Measurements from ENCODE around the gene ENOX2. TPM values are rescaled to one million over a fixed set of nuclear protein-coding genes. Genes with fewer than 3 reads are reported as not detected.
"Not testable (repeated sequence)": the region's sequence is repeated elsewhere in the genome, so short reads cannot be mapped to it uniquely, and the experiment has no call there.

ENOX2 gene
- polyA plus RNA-seq, 1 donor (not counting 4 experiments of a cell fraction or from before 2014, with no cell fraction given), result 24.5 TPM

DNA sequence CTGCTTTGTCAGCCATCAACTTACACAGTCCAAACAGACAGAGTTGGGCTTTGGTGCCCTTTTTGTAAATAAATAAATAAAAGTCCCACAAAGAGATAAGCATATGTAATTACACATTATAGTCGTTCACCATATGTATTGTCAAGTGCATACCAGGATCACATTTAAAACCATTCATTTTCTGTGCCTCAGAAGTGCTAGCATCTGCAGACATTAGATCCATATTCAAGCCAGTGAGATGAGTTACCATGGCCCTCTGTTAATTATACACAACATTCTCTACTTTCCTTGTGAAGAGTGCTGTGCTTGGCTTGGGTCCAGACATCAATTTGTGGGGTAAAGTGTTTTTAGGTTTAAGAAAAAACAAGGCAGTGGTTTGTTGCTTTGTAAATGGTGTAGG lies 76.8 kb downstream of the ENOX2 start:
- DNase-seq (ENCODE audit: low read depth, low spot score) (no peak), FAIRE-seq (no peak)
- H3K79me2 ChIP-seq (ENCODE audit: control insufficient read depth, insufficient read depth, low read length), result no peaks in the 10 kb centered on the region
- no peaks in the 10 kb centered on the region for H3K9me1 ChIP-seq (ENCODE audit: control insufficient read depth, extremely low read depth, insufficient read depth, low read length)
- H3K9me3 ChIP-seq (ENCODE audit: control insufficient read depth, low read depth, low read length), result no peaks in the 10 kb centered on the region
- TF ChIP-seq, protein P1, sequence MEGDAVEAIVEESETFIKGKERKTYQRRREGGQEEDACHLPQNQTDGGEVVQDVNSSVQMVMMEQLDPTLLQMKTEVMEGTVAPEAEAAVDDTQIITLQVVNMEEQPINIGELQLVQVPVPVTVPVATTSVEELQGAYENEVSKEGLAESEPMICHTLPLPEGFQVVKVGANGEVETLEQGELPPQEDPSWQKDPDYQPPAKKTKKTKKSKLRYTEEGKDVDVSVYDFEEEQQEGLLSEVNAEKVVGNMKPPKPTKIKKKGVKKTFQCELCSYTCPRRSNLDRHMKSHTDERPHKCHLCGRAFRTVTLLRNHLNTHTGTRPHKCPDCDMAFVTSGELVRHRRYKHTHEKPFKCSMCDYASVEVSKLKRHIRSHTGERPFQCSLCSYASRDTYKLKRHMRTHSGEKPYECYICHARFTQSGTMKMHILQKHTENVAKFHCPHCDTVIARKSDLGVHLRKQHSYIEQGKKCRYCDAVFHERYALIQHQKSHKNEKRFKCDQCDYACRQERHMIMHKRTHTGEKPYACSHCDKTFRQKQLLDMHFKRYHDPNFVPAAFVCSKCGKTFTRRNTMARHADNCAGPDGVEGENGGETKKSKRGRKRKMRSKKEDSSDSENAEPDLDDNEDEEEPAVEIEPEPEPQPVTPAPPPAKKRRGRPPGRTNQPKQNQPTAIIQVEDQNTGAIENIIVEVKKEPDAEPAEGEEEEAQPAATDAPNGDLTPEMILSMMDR (optimal IDR thresholded peaks at IDR 0.05 in 1 of 3, IDR thresholded peaks at IDR 0.05 in 1 of 3, conservative IDR thresholded peaks at IDR 0.05 in 1 of 3; ENCODE audit: extremely low read depth in 1 of 3, insufficient read depth in 2 of 3, low read length in 3 of 3), result no peak
- H3K4me3 ChIP-seq (ENCODE audit: control insufficient read depth in 2 of 3, extremely low read depth in 1 of 3, insufficient read depth in 2 of 3, low read depth in 1 of 3, low read length in 3 of 3), result no peak overlapping the region
- no peaks in the 10 kb centered on the region for H3K27me3 ChIP-seq (ENCODE audit: control insufficient read depth, extremely low read depth, insufficient read depth, low read length)
- no peak overlapping the region for H3K27ac ChIP-seq (ENCODE audit: control insufficient read depth, insufficient read depth, low read length)
- dilution Hi-C loops (cut with MboI; ENCODE audit: extremely low pct_ligation_motif_present, low sequenced_read_pairs), result no loop called here
- H4K20me1 ChIP-seq (ENCODE audit: control insufficient read depth, extremely low read depth, insufficient read depth, low read length), result no peaks in the 10 kb centered on the region
- H3K36me3 ChIP-seq (ENCODE audit: control insufficient read depth in 2 of 2, extremely low read depth in 1 of 2, insufficient read depth in 2 of 2, low read length in 2 of 2), result no peaks in the 10 kb centered on the region
- peaks cover 18% of the 10 kb centered on the region for H3K4me1 ChIP-seq (ENCODE audit: control insufficient read depth, extremely low read depth, insufficient read depth, low read length)
- H2AFZ ChIP-seq (ENCODE audit: control insufficient read depth, low read length), result no peak overlapping the region
- no peak overlapping the region for H3K9ac ChIP-seq (ENCODE audit: control insufficient read depth, extremely low read depth, insufficient read depth, low read length)
- H3K4me2 ChIP-seq (ENCODE audit: control insufficient read depth, extremely low read depth, insufficient read depth, low read depth, low read length), result no peak overlapping the region

DNA sequence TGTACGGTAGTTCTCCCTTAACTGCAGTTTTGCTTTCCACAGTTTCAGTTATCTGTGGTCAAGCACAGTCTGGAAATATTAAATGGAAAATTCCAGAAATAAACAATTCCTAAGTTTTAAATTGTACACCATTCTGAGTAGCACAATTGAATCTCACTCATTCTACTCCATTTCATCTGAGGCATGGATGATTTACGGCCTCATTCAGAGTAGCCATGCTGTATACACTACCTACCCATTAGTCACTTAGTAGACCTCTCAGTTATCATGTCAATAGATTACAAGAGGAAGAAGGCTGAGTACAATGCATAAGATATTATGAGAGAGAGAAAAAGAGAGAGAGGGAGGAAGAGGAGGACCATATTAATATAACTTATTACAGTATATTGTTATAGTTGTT lies 77.5 kb downstream of the ENOX2 start:
- Histone ChIP-seq H3K9ac (ENCODE audit: control insufficient read depth, extremely low read depth, insufficient read depth, low read length) (no peak overlapping the region), H3K36me3 (ENCODE audit: control insufficient read depth in 2 of 2, extremely low read depth in 1 of 2, insufficient read depth in 2 of 2, low read length in 2 of 2) (no peaks in the 10 kb centered on the region), H3K4me2 (ENCODE audit: control insufficient read depth, extremely low read depth, insufficient read depth, low read depth, low read length) (no peak overlapping the region), H4K20me1 (ENCODE audit: control insufficient read depth, extremely low read depth, insufficient read depth, low read length) (no peaks in the 10 kb centered on the region), H3K4me1 (ENCODE audit: control insufficient read depth, extremely low read depth, insufficient read depth, low read length) (peaks cover 16% of the 10 kb centered on the region), H3K27me3 (ENCODE audit: control insufficient read depth, extremely low read depth, insufficient read depth, low read length) (no peaks in the 10 kb centered on the region), H2AFZ (ENCODE audit: control insufficient read depth, low read length) (no peak overlapping the region), H3K79me2 (ENCODE audit: control insufficient read depth, insufficient read depth, low read length) (no peaks in the 10 kb centered on the region), H3K9me1 (ENCODE audit: control insufficient read depth, extremely low read depth, insufficient read depth, low read length) (no peaks in the 10 kb centered on the region), H3K9me3 (ENCODE audit: control insufficient read depth, low read depth, low read length) (no peaks in the 10 kb centered on the region), H3K4me3 (ENCODE audit: control insufficient read depth in 2 of 3, extremely low read depth in 1 of 3, insufficient read depth in 2 of 3, low read depth in 1 of 3, low read length in 3 of 3) (no peak overlapping the region), H3K27ac (ENCODE audit: control insufficient read depth, insufficient read depth, low read length) (no peak overlapping the region)
- no peak for DNase-seq (ENCODE audit: low read depth, low spot score)
- FAIRE-seq, result no peak
- no peak for TF ChIP-seq EZH2 (IDR thresholded peaks at IDR 0.05; ENCODE audit: low read length)
- TF ChIP-seq, protein P1 (optimal IDR thresholded peaks at IDR 0.05 in 1 of 3, IDR thresholded peaks at IDR 0.05 in 1 of 3, conservative IDR thresholded peaks at IDR 0.05 in 1 of 3; ENCODE audit: extremely low read depth in 1 of 3, insufficient read depth in 2 of 3, low read length in 3 of 3), result no peak
- dilution Hi-C loops (cut with MboI; ENCODE audit: extremely low pct_ligation_motif_present, low sequenced_read_pairs), result no loop called here

DNA sequence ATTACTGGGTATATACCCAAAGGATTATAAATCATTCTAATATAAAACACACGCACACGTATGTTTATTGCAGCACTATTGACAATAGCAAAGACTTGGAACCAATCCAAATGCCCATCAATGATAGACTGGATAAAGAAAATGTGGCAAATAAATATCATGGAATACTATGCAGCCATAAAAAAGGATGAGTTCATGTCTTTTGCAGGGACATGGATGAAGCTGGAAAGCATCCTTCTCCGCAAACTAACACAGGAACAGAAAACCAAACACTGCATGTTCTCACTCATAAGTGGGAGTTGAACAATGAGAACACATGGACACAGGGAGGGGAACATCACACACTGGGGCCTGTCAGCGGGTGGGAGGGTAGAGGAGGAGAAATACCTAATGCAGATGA lies 83.6 kb downstream of the ENOX2 start:
- H3K9me1 ChIP-seq (ENCODE audit: control insufficient read depth, extremely low read depth, insufficient read depth, low read length); H3K4me2 ChIP-seq (ENCODE audit: control insufficient read depth, extremely low read depth, insufficient read depth, low read depth, low read length); H3K79me2 ChIP-seq (ENCODE audit: control insufficient read depth, insufficient read depth, low read length); H3K27me3 ChIP-seq (ENCODE audit: control insufficient read depth, extremely low read depth, insufficient read depth, low read length); H2AFZ ChIP-seq (ENCODE audit: control insufficient read depth, low read length); DNase-seq (ENCODE audit: low read depth, low spot score); dilution Hi-C loops (cut with MboI; ENCODE audit: extremely low pct_ligation_motif_present, low sequenced_read_pairs); H3K4me1 ChIP-seq (ENCODE audit: control insufficient read depth, extremely low read depth, insufficient read depth, low read length); H3K27ac ChIP-seq (ENCODE audit: control insufficient read depth, insufficient read depth, low read length); H3K9ac ChIP-seq (ENCODE audit: control insufficient read depth, extremely low read depth, insufficient read depth, low read length); FAIRE-seq; H3K9me3 ChIP-seq (ENCODE audit: control insufficient read depth, low read depth, low read length); H3K4me3 ChIP-seq (ENCODE audit: control insufficient read depth in 2 of 3, extremely low read depth in 1 of 3, insufficient read depth in 2 of 3, low read depth in 1 of 3, low read length in 3 of 3); H3K36me3 ChIP-seq (ENCODE audit: control insufficient read depth in 2 of 2, extremely low read depth in 1 of 2, insufficient read depth in 2 of 2, low read length in 2 of 2); H4K20me1 ChIP-seq (ENCODE audit: control insufficient read depth, extremely low read depth, insufficient read depth, low read length): not testable (repeated sequence)

DNA sequence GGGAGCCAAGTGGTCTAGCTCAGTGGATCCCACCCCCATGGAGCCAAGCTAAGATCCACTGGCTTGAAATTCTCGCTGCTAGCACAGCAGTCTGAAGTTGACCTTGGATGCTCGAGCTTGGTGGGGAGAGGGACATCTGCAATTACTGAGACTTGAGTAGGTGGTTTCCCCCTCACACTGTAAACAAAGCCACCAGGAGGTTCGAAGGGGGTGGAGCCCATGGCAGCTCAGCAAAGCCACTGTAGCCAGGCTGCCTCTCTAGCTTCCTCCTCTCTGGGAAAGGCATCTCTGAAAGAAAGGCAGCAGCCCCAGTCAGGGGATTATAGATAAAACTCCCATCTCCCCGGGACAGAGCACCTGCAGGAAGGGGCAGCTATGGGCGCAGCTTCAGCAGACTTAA lies 89.1 kb downstream of the ENOX2 start:
- H3K27me3 ChIP-seq (ENCODE audit: control insufficient read depth, extremely low read depth, insufficient read depth, low read length); H3K4me1 ChIP-seq (ENCODE audit: control insufficient read depth, extremely low read depth, insufficient read depth, low read length); H3K9ac ChIP-seq (ENCODE audit: control insufficient read depth, extremely low read depth, insufficient read depth, low read length); dilution Hi-C loops (cut with MboI; ENCODE audit: extremely low pct_ligation_motif_present, low sequenced_read_pairs); H2AFZ ChIP-seq (ENCODE audit: control insufficient read depth, low read length); H3K9me1 ChIP-seq (ENCODE audit: control insufficient read depth, extremely low read depth, insufficient read depth, low read length); H3K4me2 ChIP-seq (ENCODE audit: control insufficient read depth, extremely low read depth, insufficient read depth, low read depth, low read length); H4K20me1 ChIP-seq (ENCODE audit: control insufficient read depth, extremely low read depth, insufficient read depth, low read length); H3K9me3 ChIP-seq (ENCODE audit: control insufficient read depth, low read depth, low read length); H3K4me3 ChIP-seq (ENCODE audit: control insufficient read depth in 2 of 3, extremely low read depth in 1 of 3, insufficient read depth in 2 of 3, low read depth in 1 of 3, low read length in 3 of 3); H3K27ac ChIP-seq (ENCODE audit: control insufficient read depth, insufficient read depth, low read length); H3K79me2 ChIP-seq (ENCODE audit: control insufficient read depth, insufficient read depth, low read length); H3K36me3 ChIP-seq (ENCODE audit: control insufficient read depth in 2 of 2, extremely low read depth in 1 of 2, insufficient read depth in 2 of 2, low read length in 2 of 2); FAIRE-seq; DNase-seq (ENCODE audit: low read depth, low spot score): not testable (repeated sequence)
